ENCODE data around the gene CFAP99. TPM values are rescaled to one million over a fixed set of nuclear protein-coding genes. Genes with fewer than 3 reads are reported as not detected.

CFAP99 gene
- total and polyA plus RNA-seq, 2 of the 8 experiments (the other 6 are each of a cell fraction or from before 2014, with no cell fraction given) = not detected

DNA sequence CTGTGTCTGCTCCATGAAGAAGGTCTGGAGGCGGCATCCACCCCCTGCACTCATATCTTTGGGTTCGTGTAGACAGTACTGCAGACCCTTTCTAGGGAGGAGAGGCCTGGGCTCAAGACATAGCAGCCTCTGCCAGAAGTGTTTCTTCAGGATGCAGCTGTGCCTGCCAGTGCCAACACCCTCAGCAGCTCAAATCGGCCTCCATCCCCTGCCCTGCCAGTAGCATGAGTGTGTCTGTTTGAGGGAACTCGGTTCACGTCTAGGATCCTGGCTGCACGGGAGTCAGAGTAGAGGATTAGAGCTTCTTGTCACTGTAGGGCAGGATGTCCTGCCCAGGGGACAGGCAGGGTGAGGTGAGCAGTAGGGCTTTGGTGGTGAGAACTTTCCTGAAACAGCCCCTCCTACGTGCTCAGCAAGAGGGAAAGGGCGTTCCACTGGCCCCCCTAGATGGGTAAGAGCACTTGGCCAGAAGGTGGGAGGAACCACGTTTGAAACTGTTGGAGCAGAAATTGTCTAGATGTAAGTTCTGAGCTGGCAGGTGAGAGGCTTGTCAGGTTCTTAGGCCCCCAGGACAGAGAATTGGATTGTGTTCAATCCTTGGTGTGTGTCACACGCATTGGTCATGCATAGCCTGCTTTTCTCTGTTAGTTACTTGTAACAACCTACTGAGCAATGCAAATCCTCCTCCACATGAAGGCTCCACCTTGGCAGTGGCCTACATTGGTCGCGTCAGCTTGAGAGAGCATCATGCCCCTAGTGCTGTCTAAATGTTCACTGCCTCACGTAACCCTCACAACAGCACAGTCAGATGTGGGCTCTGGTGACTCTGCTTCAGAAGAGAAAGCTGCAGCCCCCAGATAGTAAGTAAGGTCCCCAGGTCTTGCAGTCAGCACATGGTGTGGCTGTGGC is 91.8 kb downstream of the CFAP99 start (continued):
- TF ChIP-seq, protein P1, sequence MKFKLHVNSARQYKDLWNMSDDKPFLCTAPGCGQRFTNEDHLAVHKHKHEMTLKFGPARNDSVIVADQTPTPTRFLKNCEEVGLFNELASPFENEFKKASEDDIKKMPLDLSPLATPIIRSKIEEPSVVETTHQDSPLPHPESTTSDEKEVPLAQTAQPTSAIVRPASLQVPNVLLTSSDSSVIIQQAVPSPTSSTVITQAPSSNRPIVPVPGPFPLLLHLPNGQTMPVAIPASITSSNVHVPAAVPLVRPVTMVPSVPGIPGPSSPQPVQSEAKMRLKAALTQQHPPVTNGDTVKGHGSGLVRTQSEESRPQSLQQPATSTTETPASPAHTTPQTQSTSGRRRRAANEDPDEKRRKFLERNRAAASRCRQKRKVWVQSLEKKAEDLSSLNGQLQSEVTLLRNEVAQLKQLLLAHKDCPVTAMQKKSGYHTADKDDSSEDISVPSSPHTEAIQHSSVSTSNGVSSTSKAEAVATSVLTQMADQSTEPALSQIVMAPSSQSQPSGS (IDR thresholded peaks at IDR 0.05; ENCODE audit: low read length) = no peak
- TF ChIP-seq NRF1 (IDR thresholded peaks at IDR 0.05; ENCODE audit: low read depth, low read length) (no peak), EGR1 (IDR thresholded peaks at IDR 0.05; ENCODE audit: borderline replicate concordance, low read depth, low read length) (no peak), POU5F1 (IDR thresholded peaks at IDR 0.05; ENCODE audit: low read depth, low read length) (no peak), SRF (IDR thresholded peaks at IDR 0.05; ENCODE audit: low read depth, low read length) (no peak), BACH1 (IDR thresholded peaks at IDR 0.05; ENCODE audit: low read length) (no peak), RFX5 (IDR thresholded peaks at IDR 0.05; ENCODE audit: borderline replicate concordance, low read depth, low read length) (no peak), TCF12 (IDR thresholded peaks at IDR 0.05; ENCODE audit: low read depth, low read length) (no peak), RXRA (IDR thresholded peaks at IDR 0.05; ENCODE audit: insufficient read depth, low read depth, low read length) (no peak)

Measured in H1 (cell line).